ENCODE measurements around the gene ADH6.
"Not testable (repeated sequence)": the region's sequence is repeated elsewhere in the genome, so short reads cannot be mapped to it uniquely, and the experiment has no call there.

Gene ADH6

DNA sequence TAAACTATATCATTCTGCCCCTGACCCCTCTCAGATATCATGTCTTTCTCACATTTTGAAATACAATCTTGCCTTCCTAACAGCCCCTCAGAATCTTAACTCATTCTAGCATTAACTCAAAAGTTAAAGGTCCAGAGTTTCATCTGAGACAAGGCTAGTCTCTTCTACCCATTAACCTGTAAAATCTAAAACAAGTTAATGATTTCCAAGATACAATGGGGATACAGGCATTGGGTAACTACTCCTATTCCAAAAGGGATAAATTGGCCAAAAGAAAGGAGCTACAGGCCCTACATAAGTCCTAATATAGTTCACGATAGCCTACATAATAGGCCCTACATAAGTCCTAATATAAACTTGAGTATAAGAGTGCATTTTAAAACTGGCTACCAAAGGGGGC is 18.9 kb downstream of the ADH6 start:
- DNase-seq (ENCODE audit: extremely low read depth in 1 of 2, low read depth in 1 of 2): no peak

DNA sequence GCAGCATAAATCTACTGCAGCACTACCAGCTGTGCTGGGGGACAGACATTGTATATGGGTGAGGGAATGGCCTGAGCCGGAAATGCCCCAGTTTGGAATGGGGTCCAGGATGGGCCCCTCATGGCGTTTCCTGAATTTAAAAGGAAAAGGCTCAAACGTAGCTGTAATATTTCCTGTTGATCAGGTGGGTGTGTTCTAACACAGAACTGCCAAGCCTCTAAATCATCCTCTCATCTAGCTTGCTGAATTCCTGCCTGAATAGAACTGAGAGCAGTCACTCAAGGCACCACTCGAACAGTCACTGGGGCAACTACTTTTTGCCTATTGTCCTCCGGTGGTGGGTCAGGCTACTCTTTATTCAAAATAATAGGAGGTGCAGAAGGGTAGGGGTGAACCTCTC is 28.7 kb downstream of the ADH6 start:
- no peak for DNase-seq (ENCODE audit: extremely low read depth in 1 of 2, low read depth in 1 of 2)

GRCh38 chr4:99189900-99190299 is 29.1 kb downstream of the ADH6 start:
- DNase-seq (ENCODE audit: extremely low read depth in 1 of 2, low read depth in 1 of 2): not testable (repeated sequence)

DNA sequence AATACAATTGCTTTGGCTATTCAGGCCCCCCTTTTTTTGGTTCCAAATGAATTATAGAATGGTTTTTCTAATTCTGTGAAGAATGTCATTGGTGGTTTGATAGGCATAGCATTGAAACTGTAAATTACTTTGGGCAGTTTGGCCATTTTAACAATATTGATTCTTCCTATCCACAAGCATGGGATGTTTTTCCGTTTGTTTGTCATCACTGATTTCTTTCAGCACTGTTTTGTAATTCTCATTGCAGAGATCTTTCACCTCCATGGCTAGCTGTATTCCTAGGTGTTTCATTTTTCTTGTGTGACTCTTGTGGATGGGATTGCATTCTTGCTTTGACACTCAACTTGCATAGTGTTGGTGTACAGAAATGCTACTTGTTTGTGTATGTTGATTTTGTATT is 33.0 kb downstream of the ADH6 start:
- no peak for DNase-seq (ENCODE audit: extremely low read depth in 1 of 2, low read depth in 1 of 2)

DNA sequence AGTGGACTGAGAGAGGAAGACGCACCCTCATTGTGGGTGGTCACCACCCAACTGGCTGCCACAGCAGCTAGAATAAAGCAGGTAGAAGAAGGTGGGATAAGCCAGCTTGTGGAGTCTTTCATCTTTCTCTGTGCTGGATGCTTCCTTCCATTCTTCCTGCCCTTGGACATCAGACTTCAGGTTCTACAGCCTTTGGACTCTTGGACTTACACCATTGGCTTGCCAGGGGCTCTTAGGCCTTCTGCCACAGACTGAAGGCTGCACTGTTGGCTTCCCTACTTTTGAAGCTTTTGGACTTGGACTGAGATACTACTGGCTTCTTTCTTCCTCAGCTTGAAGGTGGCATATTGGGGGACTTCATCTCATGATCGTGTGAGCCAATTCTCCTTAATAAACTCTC is 33.5 kb downstream of the ADH6 start:
- no peak for DNase-seq (ENCODE audit: extremely low read depth in 1 of 2, low read depth in 1 of 2)

- no peak for DNase-seq (ENCODE audit: extremely low read depth in 1 of 2, low read depth in 1 of 2)
Observed at GRCh38 chr4:99180382-99181070, 38.5 kb downstream of the ADH6 start.

DNA sequence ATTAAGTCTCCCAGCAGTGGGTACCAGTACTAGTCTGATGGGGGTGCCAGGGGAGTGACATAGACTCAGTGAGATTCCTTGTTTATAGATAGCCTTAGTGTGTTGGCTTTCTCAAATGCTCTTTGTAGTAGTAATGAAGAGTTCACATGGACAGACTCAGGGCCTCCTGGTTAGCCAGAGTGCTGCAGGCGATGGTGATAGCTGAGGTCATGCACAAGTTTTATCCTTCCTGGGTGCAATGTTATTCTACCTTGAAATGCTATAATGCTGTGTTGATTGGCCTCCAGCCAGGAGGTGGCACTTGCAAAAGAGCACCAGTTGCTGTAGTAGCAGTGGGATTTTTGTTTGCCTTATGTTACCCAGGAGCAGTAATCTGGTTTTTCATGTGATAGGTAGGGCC is 39.4 kb downstream of the ADH6 start:
- no peak for DNase-seq (ENCODE audit: extremely low read depth in 1 of 2, low read depth in 1 of 2)

GRCh38 chr4:99179178-99179577 is 39.9 kb downstream of the ADH6 start:
- DNase-seq (ENCODE audit: extremely low read depth in 1 of 2, low read depth in 1 of 2): no peak

DNA sequence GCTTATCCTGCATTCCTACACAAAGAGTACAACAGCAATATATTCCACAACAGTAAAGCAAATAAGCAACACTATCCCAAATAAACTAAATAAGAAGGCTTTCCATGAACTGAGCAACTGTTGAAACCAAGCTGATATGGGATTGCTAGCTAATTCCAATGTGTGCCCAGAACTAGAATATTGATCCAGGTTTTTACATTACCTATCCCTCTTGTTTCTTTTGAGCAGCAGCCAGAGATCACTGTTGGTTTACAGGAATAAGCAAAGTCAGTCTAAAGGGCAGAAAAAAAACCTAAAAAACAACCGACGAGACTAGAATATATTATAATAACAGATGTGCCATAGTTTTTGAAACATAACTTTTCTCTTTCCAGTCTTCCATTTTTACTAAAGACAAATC is 52.5 kb downstream of the ADH6 start:
- no peak for DNase-seq (ENCODE audit: extremely low read depth in 1 of 2, low read depth in 1 of 2)

- DNase-seq (ENCODE audit: extremely low read depth in 1 of 2, low read depth in 1 of 2): no peak
Observed at GRCh38 chr4:99165978-99166377, 53.1 kb downstream of the ADH6 start.

DNA sequence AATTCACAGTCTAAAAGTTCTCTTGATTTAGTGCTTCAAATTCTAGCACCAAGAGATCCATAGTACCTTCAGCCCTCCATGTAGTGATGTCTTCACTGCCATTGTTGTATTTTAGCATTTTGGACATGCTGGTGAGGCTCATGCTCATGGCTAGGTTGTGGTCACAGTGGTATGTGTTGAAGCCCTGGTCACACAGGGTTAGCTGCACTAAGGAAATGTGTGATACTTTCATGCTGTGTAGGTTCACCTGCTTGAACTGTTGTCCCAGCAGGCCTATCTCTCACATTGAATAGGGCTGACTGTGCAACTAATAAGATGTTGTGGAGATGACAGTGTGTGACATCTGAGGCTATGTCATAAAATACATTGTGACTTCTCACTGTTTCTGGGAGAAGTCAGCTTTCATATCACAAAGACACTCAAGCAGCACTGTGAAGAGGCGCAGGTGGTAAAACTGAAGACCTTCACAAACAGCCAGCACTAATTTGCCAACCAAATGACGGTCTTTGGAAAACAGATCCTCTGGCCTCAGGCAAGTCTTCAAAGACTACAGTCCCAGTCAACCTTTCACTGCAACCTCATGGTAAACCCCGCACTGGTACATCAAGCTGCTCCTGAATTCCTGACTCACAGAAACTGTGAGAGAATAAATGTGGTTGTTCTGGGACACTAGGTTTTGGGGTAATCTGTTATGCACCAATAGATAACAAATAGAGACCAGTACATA is 57.5 kb downstream of the ADH6 start:
- no peak for DNase-seq (ENCODE audit: extremely low read depth in 1 of 2, low read depth in 1 of 2)

GRCh38 chr4:99159699-99160098 is 59.3 kb downstream of the ADH6 start:
- no peak for DNase-seq (ENCODE audit: extremely low read depth in 1 of 2, low read depth in 1 of 2)

GRCh38 chr4:99157478-99157935 is 61.5 kb downstream of the ADH6 start:
- DNase-seq (ENCODE audit: extremely low read depth in 1 of 2, low read depth in 1 of 2): no peak

GRCh38 chr4:99156992-99157391 is 62.1 kb downstream of the ADH6 start:
- DNase-seq (ENCODE audit: extremely low read depth in 1 of 2, low read depth in 1 of 2): no peak

DNA sequence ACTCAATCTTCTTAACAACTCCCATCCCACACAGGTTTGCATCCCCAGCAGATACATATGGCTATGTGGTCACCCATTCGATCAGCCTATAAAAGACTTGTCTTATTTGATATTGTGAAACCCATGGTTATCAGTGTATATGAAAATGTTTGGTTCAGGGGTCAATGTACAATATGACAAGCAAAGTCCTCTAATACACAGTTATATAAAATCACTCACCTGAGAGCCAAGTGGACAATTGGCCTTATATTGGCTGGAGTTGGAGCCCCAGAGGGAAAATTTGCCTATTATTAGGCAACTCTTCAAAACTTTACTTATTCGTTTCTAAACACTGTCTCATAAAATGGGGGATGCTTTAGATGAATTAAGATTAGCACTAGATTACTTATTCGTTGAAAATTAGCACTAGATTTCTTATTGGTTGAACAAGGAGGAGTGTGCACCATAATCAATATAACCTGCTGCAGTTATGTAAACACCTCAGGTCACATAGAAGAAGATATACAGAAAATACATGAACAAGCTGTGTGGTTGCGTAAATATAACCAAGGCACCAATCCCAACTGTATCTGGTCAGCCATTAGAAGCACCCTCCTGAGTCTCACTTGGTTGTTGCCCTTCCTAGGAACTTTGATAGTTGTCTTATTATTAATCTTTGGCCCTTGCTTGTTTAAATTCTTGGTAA is 64.2 kb downstream of the ADH6 start:
- DNase-seq (ENCODE audit: extremely low read depth in 1 of 2, low read depth in 1 of 2): no peak
